ENCODE data around the gene PGPEP1. TPM values are rescaled to one million over a fixed set of nuclear protein-coding genes. Genes with fewer than 3 reads are reported as not detected.

The PGPEP1 gene
- polyA plus RNA-seq, 3 donors = 10.3 to 25.1 (median 10.3) TPM

DNA sequence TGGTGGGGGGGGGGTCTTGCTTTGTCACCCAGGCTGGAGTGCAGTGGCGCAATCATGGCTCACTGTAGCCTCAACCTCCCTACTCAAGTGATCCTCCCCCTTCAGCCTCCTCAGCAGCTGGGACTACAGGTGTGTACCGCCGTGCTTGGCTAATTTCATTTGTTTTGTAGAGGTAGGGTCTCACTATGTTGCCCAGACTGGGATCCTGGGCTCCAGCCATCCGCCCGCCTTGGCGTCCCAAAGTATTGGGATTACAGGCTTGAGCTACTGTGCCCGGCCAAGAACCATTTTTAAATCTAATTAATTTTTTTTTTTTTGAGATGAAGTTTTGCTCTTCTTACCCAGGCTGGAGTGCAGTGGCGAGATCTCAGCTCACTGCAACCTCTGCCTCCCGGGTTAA is 40.7 kb upstream of the PGPEP1 start:
- H3K36me3 ChIP-seq (replicated peaks in 1 of 2; ENCODE audit: control insufficient read depth in 1 of 2, insufficient read depth in 2 of 2, low read length in 2 of 2) = no peaks in the 10 kb centered on the region
- intact Hi-C loops (cut with micrococcal nuclease) = no loop called here
- H3K4me1 ChIP-seq (ENCODE audit: control insufficient read depth in 1 of 2, insufficient read depth in 2 of 2, low read length in 2 of 2) = peaks cover 38 to 43% of the 10 kb centered on the region in 2 donors
- H3K27me3 ChIP-seq (ENCODE audit: control insufficient read depth in 2 of 2, insufficient read depth in 2 of 2, low read length in 2 of 2) = no peaks in the 10 kb centered on the region
- no peaks in the 10 kb centered on the region for H4K20me1 ChIP-seq (ENCODE audit: insufficient read depth, low read length)
- H3K4me3 ChIP-seq (replicated peaks in 1 of 3; ENCODE audit: low read depth in 2 of 3, low read length in 3 of 3) = no peak overlapping the region
- H3K9me3 ChIP-seq (replicated peaks in 1 of 2; ENCODE audit: control insufficient read depth in 1 of 2, insufficient read depth in 1 of 2, low read length in 2 of 2) = no peaks in the 10 kb centered on the region
- H3K9ac ChIP-seq (ENCODE audit: insufficient read depth, low read length, poor library complexity, severe bottlenecking) = no peak overlapping the region
- Mint-ChIP-seq H3K4me3 (no peak overlapping the region), H3K27me3 (ENCODE audit: low read depth in 3 of 3) (peaks cover 0 to 5% (median 0%) of the 10 kb centered on the region in 3 donors), H3K27ac (peak overlapping the region in 2 of 7 donors; percentile 52 to 60), H3K36me3 (peaks cover 0 to 5% of the 10 kb centered on the region in 2 donors), H3K4me1 (peaks cover 35% of the 10 kb centered on the region), H3K9me3 (peaks cover 0 to 3% (median 0%) of the 10 kb centered on the region in 7 donors)
- no peak overlapping the region for H2AFZ ChIP-seq (ENCODE audit: insufficient read depth, low read depth, low read length, poor library complexity, severe bottlenecking)
- H3K79me2 ChIP-seq (ENCODE audit: insufficient read depth, low read length) = no peaks in the 10 kb centered on the region
- no peak overlapping the region for H3K4me2 ChIP-seq (replicated peaks; ENCODE audit: extremely low read depth, low read length, poor library complexity, severe bottlenecking)
- 100% methylated on average over 1 of the region's 9 CpGs for WGBS (ENCODE audit: insufficient coverage)
- TF ChIP-seq, protein P1, sequence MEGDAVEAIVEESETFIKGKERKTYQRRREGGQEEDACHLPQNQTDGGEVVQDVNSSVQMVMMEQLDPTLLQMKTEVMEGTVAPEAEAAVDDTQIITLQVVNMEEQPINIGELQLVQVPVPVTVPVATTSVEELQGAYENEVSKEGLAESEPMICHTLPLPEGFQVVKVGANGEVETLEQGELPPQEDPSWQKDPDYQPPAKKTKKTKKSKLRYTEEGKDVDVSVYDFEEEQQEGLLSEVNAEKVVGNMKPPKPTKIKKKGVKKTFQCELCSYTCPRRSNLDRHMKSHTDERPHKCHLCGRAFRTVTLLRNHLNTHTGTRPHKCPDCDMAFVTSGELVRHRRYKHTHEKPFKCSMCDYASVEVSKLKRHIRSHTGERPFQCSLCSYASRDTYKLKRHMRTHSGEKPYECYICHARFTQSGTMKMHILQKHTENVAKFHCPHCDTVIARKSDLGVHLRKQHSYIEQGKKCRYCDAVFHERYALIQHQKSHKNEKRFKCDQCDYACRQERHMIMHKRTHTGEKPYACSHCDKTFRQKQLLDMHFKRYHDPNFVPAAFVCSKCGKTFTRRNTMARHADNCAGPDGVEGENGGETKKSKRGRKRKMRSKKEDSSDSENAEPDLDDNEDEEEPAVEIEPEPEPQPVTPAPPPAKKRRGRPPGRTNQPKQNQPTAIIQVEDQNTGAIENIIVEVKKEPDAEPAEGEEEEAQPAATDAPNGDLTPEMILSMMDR (IDR thresholded peaks at IDR 0.05) = no peak
- no peak for DNase-seq
- H3K27ac ChIP-seq (ENCODE audit: low read depth in 1 of 2, low read length in 2 of 2) = no peak overlapping the region

DNA sequence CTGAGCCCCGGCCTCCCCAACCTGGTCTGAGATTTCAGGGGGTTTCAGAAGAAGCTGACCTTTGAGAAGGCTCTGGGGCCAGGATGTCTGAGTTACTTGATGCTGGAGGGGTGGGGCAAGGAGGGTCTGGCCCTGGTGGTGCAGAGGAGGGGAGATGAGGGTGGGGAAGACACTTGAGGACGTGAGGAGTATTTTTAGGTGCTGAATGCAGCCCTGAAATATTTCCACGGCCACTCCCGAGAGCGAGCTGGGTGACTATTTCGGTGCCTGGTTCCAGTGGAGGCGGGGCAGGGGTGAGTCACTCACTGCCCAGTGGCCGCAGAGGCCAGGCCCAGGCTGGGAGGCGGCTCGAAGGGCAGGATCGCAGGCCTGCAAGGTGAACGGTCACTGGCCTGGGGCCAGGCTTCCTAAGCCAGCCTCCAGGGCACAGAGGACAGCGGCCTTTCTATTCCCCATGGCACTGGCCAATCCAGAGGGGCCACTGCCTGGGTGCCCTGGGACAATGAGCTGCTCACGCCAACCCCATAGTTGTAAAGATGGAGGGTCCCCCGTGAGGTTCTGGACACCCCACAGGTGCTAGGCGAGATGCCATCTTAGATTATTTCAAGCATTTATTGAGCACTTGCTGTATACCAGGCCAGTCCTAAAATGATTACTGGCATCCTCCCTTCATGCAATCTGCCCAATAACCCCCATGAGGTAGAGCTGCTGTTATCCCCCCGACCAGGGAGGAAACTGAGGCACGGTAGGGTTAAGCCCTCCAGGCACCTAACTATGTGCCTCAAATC is 39.3 kb upstream of the PGPEP1 start:
- H3K9me3 ChIP-seq (replicated peaks in 1 of 2; ENCODE audit: control insufficient read depth in 1 of 2, insufficient read depth in 1 of 2, low read length in 2 of 2) = no peaks in the 10 kb centered on the region
- H3K9ac ChIP-seq (ENCODE audit: insufficient read depth, low read length, poor library complexity, severe bottlenecking) = peak overlapping the region; percentile 4
- peaks cover 50 to 57% of the 10 kb centered on the region in 2 donors for H3K4me1 ChIP-seq (ENCODE audit: control insufficient read depth in 1 of 2, insufficient read depth in 2 of 2, low read length in 2 of 2)
- TF ChIP-seq, protein P1 (IDR thresholded peaks at IDR 0.05) = no peak
- H3K79me2 ChIP-seq (ENCODE audit: insufficient read depth, low read length) = no peaks in the 10 kb centered on the region
- intact Hi-C loops (cut with micrococcal nuclease) = loop anchor here in 1 of 2 donors (1.0 kb wide), 1 partner anchor 10 kb away; no protein-coding TSS in a partner anchor
- no peaks in the 10 kb centered on the region for H3K27me3 ChIP-seq (ENCODE audit: control insufficient read depth in 2 of 2, insufficient read depth in 2 of 2, low read length in 2 of 2)
- DNase-seq = peak; percentile 67 to 72 (median 70)
- no peaks in the 10 kb centered on the region for H4K20me1 ChIP-seq (ENCODE audit: insufficient read depth, low read length)
- Mint-ChIP-seq H3K36me3 (peaks cover 0 to 3% of the 10 kb centered on the region in 2 donors), H3K27ac (peak overlapping the region; percentile 24 to 86 (median 66)), H3K4me3 (peak overlapping the region; percentile 39 to 42), H3K27me3 (ENCODE audit: low read depth in 3 of 3) (peaks cover 0 to 5% (median 0%) of the 10 kb centered on the region in 3 donors), H3K9me3 (peaks cover 0 to 3% (median 0%) of the 10 kb centered on the region in 7 donors), H3K4me1 (peaks cover 47% of the 10 kb centered on the region)
- H3K4me3 ChIP-seq (replicated peaks in 1 of 3; ENCODE audit: low read depth in 2 of 3, low read length in 3 of 3) = no peak overlapping the region
- H3K27ac ChIP-seq (ENCODE audit: low read depth in 1 of 2, low read length in 2 of 2) = peak overlapping the region; percentile 37 to 43
- WGBS (ENCODE audit: insufficient coverage) = 39% methylated on average over 14 of the region's 18 CpGs
- H2AFZ ChIP-seq (ENCODE audit: insufficient read depth, low read depth, low read length, poor library complexity, severe bottlenecking) = no peak overlapping the region
- H3K36me3 ChIP-seq (replicated peaks in 1 of 2; ENCODE audit: control insufficient read depth in 1 of 2, insufficient read depth in 2 of 2, low read length in 2 of 2) = peaks cover 2% of the 10 kb centered on the region in 2 donors
- peak overlapping the region; percentile 22 for H3K4me2 ChIP-seq (replicated peaks; ENCODE audit: extremely low read depth, low read length, poor library complexity, severe bottlenecking)

All from CD14-positive monocyte (primary cell).